Occipital lobe (tissue), 2 donors: ENCODE data around the gene ZNF135. TPM values are rescaled to one million over a fixed set of nuclear protein-coding genes. Genes with fewer than 3 reads are reported as not detected.

ENCODE experiments used
- DNase-seq: peaks from one replicate; lab custom pipeline; 2025; lab: John Stamatoyannopoulos, UW
- total RNA-seq: library from RNA; depleted of rRNA; stranded (reverse); fragments of >200 nt; gene quantifications from one replicate; pipeline ENCODE4 v1.2.3, GENCODE V29; 2014

The ZNF135 gene
- total RNA-seq, 1 donor from 2014 or later, result 13.4 TPM

DNA sequence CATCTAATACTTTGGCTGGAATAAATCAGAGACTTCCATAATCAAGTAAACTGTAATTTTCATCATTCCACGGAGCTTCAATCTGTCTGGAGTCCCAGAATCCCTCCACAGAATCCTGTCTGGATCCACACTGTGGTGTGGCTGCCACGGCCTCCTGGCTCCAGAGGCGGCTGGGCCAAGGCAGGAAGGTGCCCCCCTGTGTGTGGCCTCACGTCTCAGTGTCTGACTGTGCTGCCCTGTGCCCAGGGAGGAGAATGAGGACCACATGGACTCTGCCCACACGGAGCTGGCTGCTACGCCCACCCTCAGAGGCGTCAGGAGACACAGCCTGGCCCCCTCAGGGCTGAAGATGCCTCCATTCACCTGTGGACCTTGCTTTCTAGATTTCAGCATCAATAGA, 12.2 kb upstream of the ZNF135 start:
- no peak for DNase-seq

GRCh38 chr19:58047672-58048071, 11.4 kb upstream of the ZNF135 start:
- DNase-seq, result no peak

GRCh38 chr19:58052256-58052655, 6.8 kb upstream of the ZNF135 start:
- no peak for DNase-seq

DNA sequence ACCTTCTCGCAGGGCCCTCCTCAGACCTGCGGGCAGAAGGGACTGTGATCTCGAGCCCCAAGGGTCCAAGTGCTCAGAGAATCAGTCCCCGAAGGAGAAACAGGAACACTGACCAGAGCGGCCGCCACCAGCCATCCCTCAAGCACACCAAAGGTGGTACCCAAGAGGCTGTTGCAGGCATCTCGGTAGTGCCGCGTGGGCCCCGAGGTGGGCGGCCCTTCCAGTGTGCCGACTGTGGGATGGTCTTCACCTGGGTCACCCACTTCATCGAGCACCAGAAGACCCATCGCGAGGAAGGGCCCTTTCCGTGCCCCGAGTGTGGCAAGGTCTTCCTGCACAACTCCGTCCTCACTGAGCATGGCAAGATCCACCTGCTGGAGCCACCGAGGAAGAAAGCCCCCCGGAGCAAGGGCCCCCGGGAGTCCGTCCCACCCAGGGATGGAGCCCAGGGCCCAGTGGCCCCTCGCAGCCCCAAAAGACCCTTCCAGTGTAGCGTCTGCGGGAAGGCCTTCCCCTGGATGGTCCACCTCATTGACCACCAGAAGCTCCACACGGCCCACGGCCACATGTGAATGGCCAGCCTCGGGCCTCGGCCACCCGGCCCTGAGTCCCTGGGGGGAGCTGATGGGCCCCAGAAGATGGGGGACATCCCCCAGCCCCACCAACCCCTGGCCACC, 5.5 kb upstream of the ZNF135 start:
- DNase-seq, result no peak

- DNase-seq, result no peak
Observed at GRCh38 chr19:58054901-58055874, 3.9 kb upstream of the ZNF135 start.

GRCh38 chr19:58056261-58056660, 2.8 kb upstream of the ZNF135 start:
- no peak for DNase-seq

- no peak for DNase-seq
Observed at GRCh38 chr19:58056861-58057260, 2.2 kb upstream of the ZNF135 start.

- DNase-seq, result no peak
Observed at GRCh38 chr19:58058467-58058866, 615 bp upstream of the ZNF135 start.

DNA sequence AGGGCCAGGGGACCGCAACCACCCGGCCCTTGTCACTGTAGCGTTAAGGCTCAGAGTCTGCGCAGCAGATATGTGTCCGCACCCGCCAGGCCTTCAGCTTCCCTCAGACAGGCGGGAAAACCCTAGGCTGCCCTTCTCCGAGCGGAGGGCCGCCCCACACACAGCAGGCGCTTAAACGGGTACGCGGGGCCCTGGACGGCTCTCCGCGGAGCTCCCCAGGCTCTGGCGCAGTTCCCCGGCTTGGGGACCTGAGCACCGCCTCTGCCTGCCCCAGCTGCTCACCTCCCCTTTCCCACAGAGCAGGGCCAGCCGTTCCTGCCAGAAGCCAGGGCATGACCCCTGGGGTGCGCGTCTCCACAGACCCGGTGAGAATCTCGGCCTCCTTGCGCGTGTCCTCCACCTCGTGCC, 593 bp downstream of the ZNF135 start:
- no peak for DNase-seq

DNA sequence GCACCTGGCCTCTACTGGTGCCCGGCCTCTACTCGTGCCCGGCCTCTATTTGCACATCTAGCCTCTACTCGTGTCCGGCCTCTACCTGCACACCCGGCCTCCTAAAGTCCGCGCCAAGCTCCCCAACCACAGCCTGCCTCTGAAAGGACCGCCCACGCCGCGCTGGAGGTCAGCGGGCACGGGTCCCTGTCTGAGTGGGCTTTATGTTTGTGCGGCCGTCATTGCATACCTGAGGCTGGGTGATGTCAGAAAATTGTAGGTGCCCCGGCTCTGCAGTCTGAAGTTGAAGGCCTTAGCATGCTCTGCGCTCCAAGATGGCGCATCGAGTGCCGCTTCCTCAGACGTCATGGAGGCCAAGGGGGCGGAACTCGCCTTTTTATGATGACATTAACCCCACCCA, 1.1 kb downstream of the ZNF135 start:
- DNase-seq, result no peak

GRCh38 chr19:58063712-58064111, 4.6 kb downstream of the ZNF135 start:
- DNase-seq, result no peak

DNA sequence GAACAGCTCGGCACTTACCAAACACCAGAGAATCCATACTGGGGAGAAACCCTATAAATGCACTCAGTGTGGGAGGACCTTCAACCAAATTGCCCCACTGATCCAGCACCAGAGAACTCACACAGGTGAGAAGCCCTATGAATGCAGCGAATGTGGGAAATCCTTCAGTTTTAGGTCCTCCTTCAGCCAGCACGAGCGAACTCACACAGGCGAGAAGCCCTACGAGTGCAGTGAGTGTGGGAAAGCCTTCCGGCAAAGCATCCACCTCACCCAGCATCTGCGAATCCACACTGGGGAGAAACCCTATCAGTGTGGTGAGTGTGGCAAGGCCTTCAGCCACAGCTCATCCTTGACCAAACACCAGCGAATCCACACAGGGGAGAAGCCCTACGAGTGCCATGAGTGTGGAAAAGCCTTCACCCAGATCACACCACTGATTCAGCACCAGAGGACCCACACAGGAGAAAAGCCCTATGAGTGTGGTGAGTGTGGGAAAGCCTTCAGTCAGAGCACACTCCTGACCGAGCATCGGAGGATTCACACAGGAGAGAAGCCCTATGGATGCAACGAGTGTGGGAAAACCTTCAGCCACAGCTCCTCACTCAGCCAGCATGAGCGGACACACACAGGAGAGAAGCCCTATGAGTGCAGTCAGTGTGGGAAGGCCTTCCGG, 8.3 kb downstream of the ZNF135 start:
- DNase-seq, result no peak

DNA sequence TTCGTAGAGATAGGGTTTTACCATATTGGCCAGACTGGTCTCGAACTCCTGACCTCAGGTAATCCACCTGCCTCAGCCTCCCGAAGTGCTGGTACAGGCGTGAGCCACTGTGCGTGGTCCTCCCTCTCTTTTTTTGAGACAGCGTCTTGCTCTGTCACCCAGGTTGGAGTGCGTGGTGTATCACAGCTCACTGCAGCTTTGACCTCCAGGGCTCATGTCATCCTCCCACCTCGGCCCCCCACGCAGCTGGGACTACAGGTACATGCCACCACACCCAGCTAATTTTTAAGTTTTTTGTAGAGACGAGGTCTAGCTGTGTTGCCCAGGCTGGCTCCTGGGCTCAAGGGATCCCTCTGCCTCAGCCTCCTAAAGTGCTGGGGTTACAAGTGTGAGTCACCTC, 20.7 kb downstream of the ZNF135 start:
- DNase-seq, result no peak

DNA sequence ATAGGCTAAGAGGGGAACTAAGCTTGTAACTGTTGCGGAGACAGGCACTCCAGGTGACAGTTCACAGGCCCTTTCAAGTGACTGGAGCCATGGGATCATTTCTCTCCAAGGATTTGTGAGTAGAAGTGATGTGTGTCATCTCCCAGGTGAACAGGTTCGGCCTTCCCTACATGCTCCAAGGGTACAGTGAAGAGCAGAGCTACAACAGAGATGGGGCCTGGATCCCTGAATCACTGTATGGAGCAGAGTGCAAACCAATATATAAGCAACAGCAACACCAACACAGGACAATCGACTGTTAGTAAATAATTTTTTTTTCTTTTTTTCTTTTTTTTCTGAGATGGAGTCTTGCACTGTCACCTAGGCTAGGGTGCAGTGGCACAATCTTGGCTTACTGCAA, 23.9 kb downstream of the ZNF135 start:
- no peak for DNase-seq

DNA sequence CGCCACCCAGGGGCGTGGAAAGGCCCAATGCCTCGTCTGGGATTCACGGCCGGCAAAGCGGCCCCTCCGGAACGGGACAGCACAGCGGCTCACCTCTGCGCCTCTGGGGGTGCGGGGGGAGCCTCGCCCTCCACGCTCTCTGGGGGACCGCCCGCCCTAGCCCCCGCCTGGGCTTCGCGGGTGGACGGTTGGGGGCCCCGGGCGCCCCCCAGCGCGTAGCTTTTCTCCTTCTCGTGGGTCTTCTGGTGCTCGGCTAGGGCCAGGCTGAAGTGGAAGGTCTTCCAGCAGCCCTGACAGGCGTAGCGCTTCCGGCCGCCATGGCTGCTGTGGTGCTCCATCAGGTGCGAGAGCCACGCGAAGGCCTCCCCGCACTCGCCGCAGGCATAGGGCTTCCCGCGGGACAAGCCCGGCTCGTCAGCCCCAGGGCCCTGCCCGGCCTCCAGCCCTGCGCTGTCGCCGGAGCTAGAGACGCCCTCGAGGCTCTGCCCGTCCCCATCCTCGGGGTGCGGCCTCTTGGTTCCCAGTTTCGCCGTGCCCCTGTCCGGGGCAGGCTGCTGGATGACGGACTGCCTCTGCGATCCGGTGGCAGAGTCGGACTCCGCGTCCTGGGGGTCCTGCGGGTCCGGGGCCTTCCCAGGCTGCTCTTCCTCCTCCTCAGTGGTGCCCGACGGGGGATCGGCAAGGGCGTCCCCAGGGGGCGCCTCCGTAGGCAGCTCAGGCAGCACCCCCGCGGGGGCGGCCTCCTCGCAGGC, 25.7 kb downstream of the ZNF135 start:
- no peak for DNase-seq

DNA sequence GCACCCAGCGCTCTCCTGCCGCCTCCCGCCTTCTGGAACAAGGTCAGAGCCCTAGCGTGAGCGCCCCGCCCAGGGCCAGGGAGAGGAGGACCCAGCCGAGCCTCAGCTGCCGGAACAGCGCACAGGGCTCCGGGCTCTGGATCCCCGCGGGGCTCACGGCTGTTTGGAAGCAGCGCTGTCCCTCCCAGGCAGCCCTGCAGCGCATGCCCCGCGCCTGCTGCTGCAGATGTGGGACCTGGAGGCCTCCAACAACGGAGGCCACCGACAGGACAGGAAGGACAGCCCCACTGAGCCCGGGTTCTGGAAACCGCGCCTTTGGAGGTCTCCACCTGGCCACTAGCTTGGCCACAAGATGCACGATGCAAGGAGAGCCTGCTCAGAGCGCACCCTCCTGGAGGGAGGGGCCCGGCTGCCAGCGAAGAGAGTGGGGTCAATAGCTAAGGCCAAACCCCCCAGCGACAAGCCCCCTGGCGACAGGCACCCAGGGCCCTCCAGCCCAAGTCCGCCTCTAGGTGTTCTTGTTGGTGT, 26.3 kb downstream of the ZNF135 start:
- DNase-seq, result no peak

- DNase-seq, result no peak
Observed at GRCh38 chr19:58086825-58087710, 28.0 kb downstream of the ZNF135 start.

DNA sequence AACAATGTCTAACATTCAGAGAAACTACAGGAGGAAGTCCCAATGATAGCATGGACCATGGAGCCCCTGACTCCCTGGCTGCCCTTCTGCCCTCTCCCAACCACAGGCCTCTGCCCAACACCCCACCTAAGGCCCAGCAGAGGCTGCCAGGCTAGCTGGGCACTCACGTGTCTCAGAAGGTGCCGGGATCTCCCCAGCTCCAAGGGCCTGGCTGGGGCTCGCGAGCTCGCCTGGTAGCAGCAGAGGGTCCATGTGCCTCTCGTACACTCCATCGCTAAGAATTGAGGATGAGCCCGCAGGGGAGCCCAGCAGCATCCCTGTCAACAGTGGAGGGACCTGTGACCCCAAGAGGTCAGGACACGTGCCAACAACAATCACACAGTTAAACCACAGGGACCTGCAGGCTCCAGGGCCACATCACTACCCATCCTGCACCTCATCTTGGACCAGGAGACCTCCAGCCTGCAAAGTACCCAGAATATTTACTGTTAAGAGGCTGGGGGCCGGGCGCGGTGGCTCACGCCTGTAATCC, 29.5 kb downstream of the ZNF135 start:
- DNase-seq, result no peak

DNA sequence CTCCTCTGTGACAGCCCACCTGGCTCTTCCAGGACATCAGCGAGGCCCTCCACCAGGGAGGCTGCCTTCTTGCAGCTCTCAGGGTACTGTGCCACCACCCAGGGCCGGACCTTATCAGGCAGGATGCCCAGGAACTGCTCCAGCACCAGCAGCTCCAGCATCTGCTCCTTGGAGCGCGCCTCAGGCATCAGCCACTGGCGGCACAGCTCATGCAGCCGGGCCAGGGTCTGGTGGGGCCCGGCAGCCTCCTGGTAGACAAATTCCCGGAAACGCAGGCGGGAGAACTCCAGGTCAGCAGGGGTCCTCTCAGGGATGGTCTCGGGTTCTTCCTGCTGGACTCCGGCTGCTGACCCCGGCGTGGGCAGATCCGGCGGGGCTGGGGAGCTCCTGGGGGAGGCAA, 30.8 kb downstream of the ZNF135 start:
- no peak for DNase-seq
